K562 (cell line): ENCODE results near the gene SNAI1.

Experiments
- COPS2 ChIP-seq: fragments of 450-650 bp; conservative IDR thresholded peaks from 2 replicates; pipeline ENCODE4 v1.6.1; 2016; ENCODE audit warnings: mild to moderate bottlenecking, moderate library complexity
- RAD21 ChIP-seq, 2 experiments: fragments of 250-450 bp in 1 of 2; fragments of 450-650 bp in 1 of 2; sonication (Bioruptor Pico) in 1 of 2; formaldehyde crosslinking in 1 of 2; IDR thresholded peaks in 1 of 2; conservative IDR thresholded peaks in 1 of 2; 2 replicates each; pipeline versions ENCODE4 v1.4.0 to v1.8.0; 2020 to 2022; ENCODE audit warnings: mild to moderate bottlenecking in 2 of 2, moderate library complexity in 1 of 2
- ZBTB8A ChIP-seq: fragments of 450-650 bp; IDR thresholded peaks from 2 replicates; pipeline ENCODE4 v1.6.1; 2018; ENCODE audit warnings: mild to moderate bottlenecking, moderate library complexity; ENCODE audit not compliant: partially characterized antibody
- TF ChIP-seq, protein P1 (sequence below): IDR thresholded peaks from 2 replicates; pipeline ENCODE4 v1.6.1; 2012; ENCODE audit warnings: low read depth, low read length, improper control_type of control experiment, borderline replicate concordance
- TF ChIP-seq, protein P2 (sequence below), 3 experiments: IDR thresholded peaks in 2 of 3; conservative IDR thresholded peaks in 1 of 3; 2 replicates each; pipeline ENCODE4 v1.5.1; 2011 to 2012; ENCODE audit warnings: low read length in 3 of 3, mild to moderate bottlenecking in 3 of 3, control low read depth in 2 of 3, improper control_type of control experiment in 1 of 3, inconsistent platforms in 1 of 3, low read depth in 1 of 3, mixed read lengths in 1 of 3, moderate library complexity in 1 of 3; ENCODE audit not compliant: insufficient read depth in 2 of 3
- TF ChIP-seq, protein P3 (sequence below): fragments of 250-450 bp; sonication (Bioruptor Pico); IDR thresholded peaks from 2 replicates; pipeline ENCODE4 v1.5.0; 2021

DNA sequence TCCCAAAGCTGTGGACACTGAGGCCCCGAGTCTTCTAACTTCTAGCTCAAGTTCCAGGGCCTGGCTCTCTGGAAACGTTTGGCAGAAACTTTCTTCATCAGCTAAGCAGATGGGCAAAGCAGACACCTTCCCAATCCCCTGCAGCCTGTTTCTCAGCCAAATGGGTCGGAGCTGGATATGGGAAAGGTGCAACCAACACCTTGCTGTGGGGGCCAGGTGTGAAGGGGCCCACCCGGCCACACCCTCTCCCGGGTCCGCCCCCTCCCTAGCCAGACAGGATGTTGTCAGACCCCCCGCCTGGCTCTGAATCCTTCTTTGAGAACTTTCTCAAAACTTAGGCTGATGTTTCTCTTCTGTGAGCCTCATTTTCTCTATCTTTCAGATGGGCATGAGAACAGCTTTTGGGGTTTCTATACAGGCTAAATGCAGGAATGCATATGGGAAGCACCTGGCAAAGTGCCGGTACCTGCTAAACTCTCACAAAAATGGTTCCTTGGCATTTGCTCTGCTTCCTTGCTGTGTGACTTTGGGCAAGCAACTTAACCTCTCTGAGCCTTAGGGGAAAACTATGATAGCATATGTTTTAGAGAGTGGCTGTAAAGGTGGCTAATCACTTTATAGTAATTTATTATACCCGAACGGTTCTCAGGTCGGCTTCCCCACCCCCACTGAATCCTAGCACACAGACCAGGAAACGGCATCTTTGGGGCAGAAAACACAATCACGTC, 1.8 kb downstream of the SNAI1 start:
- TF ChIP-seq, protein P1, sequence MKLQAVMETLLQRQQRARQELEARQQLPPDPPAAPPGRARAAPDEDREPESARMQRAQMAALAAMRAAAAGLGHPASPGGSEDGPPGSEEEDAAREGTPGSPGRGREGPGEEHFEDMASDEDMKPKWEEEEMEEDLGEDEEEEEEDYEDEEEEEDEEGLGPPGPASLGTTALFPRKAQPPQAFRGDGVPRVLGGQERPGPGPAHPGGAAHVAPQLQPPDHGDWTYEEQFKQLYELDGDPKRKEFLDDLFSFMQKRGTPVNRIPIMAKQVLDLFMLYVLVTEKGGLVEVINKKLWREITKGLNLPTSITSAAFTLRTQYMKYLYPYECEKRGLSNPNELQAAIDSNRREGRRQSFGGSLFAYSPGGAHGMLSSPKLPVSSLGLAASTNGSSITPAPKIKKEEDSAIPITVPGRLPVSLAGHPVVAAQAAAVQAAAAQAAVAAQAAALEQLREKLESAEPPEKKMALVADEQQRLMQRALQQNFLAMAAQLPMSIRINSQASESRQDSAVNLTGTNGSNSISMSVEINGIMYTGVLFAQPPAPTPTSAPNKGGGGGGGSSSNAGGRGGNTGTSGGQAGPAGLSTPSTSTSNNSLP: no peak
- TF ChIP-seq RAD21 (CRISPR knock-in tag; conservative IDR thresholded peaks at IDR 0.05 in 1 of 2, IDR thresholded peaks at IDR 0.05 in 1 of 2) (no peak), COPS2 (no peak), ZBTB8A (no peak)
- TF ChIP-seq, protein P2, sequence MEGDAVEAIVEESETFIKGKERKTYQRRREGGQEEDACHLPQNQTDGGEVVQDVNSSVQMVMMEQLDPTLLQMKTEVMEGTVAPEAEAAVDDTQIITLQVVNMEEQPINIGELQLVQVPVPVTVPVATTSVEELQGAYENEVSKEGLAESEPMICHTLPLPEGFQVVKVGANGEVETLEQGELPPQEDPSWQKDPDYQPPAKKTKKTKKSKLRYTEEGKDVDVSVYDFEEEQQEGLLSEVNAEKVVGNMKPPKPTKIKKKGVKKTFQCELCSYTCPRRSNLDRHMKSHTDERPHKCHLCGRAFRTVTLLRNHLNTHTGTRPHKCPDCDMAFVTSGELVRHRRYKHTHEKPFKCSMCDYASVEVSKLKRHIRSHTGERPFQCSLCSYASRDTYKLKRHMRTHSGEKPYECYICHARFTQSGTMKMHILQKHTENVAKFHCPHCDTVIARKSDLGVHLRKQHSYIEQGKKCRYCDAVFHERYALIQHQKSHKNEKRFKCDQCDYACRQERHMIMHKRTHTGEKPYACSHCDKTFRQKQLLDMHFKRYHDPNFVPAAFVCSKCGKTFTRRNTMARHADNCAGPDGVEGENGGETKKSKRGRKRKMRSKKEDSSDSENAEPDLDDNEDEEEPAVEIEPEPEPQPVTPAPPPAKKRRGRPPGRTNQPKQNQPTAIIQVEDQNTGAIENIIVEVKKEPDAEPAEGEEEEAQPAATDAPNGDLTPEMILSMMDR (IDR thresholded peaks at IDR 0.05 in 2 of 3, conservative IDR thresholded peaks at IDR 0.05 in 1 of 3; ENCODE audit: insufficient read depth in 2 of 3, low read depth in 1 of 3, low read length in 3 of 3): no peak
- TF ChIP-seq, protein P3, sequence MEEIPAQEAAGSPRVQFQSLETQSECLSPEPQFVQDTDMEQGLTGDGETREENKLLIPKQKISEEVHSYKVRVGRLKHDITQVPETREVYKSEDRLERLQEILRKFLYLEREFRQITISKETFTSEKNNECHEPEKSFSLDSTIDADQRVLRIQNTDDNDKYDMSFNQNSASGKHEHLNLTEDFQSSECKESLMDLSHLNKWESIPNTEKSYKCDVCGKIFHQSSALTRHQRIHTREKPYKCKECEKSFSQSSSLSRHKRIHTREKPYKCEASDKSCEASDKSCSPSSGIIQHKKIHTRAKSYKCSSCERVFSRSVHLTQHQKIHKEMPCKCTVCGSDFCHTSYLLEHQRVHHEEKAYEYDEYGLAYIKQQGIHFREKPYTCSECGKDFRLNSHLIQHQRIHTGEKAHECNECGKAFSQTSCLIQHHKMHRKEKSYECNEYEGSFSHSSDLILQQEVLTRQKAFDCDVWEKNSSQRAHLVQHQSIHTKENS (CRISPR knock-in tag): no peak
